ENCODE data around the gene CCDC50. TPM values are rescaled to one million over a fixed set of nuclear protein-coding genes. Genes with fewer than 3 reads are reported as not detected.

Gene CCDC50
- total RNA-seq, 1 experiment from 2014 or later, result 21.0 TPM

DNA sequence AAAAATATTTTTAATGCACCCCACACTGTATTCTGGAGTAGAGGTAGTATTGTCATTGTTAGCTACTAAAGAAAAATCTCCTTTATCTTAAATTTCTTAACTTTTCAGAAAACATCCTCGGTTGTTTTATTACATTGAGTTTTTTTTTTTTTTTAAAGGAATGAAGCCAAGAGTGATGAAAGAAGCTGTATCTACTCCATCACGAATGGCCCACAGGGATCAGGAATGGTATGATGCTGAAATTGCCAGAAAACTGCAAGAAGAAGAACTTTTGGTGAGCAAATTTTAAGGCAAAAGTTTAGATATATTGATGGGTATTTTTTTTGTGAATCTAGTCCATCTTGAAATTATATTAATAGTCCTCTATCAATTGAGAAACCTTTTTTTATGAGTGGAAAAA lies 50.8 kb downstream of the CCDC50 start:
- H2AFZ ChIP-seq (ENCODE audit: low read length), result no peak overlapping the region
- no peak overlapping the region for H3K4me2 ChIP-seq (ENCODE audit: insufficient read depth, insufficient read length, low read length)
- Mint-ChIP-seq H3K4me1 (peaks cover 25 to 26% of the 10 kb centered on the region in 2 experiments), H3K9me3 (no peaks in the 10 kb centered on the region), H3K36me3 (ENCODE audit: insufficient read depth in 1 of 3, low read depth in 3 of 3) (peaks cover 7 to 30% (median 15%) of the 10 kb centered on the region in 3 experiments), H3K27ac (no peak overlapping the region), H3K27me3 (ENCODE audit: low read depth) (no peaks in the 10 kb centered on the region), H3K4me3 (no peak overlapping the region)
- H2BK15ac ChIP-seq (ENCODE audit: low read depth, low read length), result no peak overlapping the region
- no peak overlapping the region for H2BK5ac ChIP-seq (ENCODE audit: insufficient read length, low read length)
- no CpG with 5 or more reads among the region's 2 CpGs for WGBS (ENCODE audit: extremely low coverage, insufficient read length, low lambda C conversion rate)
- no peak overlapping the region for H4K5ac ChIP-seq (ENCODE audit: insufficient read length, low read depth, low read length)
- H3K79me2 ChIP-seq (ENCODE audit: insufficient read depth, low read length), result no peaks in the 10 kb centered on the region
- H3K4ac ChIP-seq (ENCODE audit: low read depth, low read length), result no peak overlapping the region
- no peak overlapping the region for H4K91ac ChIP-seq (ENCODE audit: insufficient read length, low read depth, low read length)
- H2BK12ac ChIP-seq (ENCODE audit: insufficient read length, low read depth, low read length), result no peak overlapping the region
- no peak overlapping the region for H3K14ac ChIP-seq (ENCODE audit: insufficient read depth, low read length)
- TF ChIP-seq, protein P1, sequence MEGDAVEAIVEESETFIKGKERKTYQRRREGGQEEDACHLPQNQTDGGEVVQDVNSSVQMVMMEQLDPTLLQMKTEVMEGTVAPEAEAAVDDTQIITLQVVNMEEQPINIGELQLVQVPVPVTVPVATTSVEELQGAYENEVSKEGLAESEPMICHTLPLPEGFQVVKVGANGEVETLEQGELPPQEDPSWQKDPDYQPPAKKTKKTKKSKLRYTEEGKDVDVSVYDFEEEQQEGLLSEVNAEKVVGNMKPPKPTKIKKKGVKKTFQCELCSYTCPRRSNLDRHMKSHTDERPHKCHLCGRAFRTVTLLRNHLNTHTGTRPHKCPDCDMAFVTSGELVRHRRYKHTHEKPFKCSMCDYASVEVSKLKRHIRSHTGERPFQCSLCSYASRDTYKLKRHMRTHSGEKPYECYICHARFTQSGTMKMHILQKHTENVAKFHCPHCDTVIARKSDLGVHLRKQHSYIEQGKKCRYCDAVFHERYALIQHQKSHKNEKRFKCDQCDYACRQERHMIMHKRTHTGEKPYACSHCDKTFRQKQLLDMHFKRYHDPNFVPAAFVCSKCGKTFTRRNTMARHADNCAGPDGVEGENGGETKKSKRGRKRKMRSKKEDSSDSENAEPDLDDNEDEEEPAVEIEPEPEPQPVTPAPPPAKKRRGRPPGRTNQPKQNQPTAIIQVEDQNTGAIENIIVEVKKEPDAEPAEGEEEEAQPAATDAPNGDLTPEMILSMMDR (conservative IDR thresholded peaks at IDR 0.05), result no peak
- H4K20me1 ChIP-seq (ENCODE audit: control insufficient read depth, insufficient read depth, insufficient read length), result no peaks in the 10 kb centered on the region
- no peak overlapping the region for H3T11ph ChIP-seq (ENCODE audit: low read length)
- DNase-seq, result no peak
- H3K56ac ChIP-seq (ENCODE audit: insufficient read length, low read depth, low read length), result no peak overlapping the region
- no peak overlapping the region for H2AK5ac ChIP-seq (ENCODE audit: insufficient read length, low read length)
- H3K27ac ChIP-seq (ENCODE audit: insufficient read length, low read depth, low read length), result no peak overlapping the region
- H3K27me3 ChIP-seq (ENCODE audit: insufficient read depth, low read length), result no peaks in the 10 kb centered on the region; the same call in 1 of the 2 replicates
- H4K8ac ChIP-seq (replicated peaks; ENCODE audit: insufficient read length, low read depth, low read length), result no peak overlapping the region
- no peak overlapping the region for H2BK120ac ChIP-seq (ENCODE audit: low read depth, low read length, poor library complexity, severe bottlenecking)
- H3K18ac ChIP-seq (ENCODE audit: insufficient read length, low read depth, low read length), result no peak overlapping the region
- H2BK20ac ChIP-seq (ENCODE audit: low read depth, low read length, poor library complexity, severe bottlenecking), result no peak overlapping the region
- H3K4me1 ChIP-seq (ENCODE audit: insufficient read depth, low read length), result no peaks in the 10 kb centered on the region; the same call in 1 of the 2 replicates
- H3K79me1 ChIP-seq (ENCODE audit: insufficient read depth, low read depth, low read length, poor library complexity, severe bottlenecking), result no peaks in the 10 kb centered on the region
- no peaks in the 10 kb centered on the region for H3K23me2 ChIP-seq (ENCODE audit: insufficient read length, low read depth, low read length, poor library complexity, severe bottlenecking)
- H3K9ac ChIP-seq (ENCODE audit: extremely low read depth, insufficient read length, low read length), result no peak overlapping the region
- no peak overlapping the region for H3K23ac ChIP-seq (ENCODE audit: insufficient read length, low read depth, low read length)
- H3K9me3 ChIP-seq (ENCODE audit: control insufficient read depth, low read depth, low read length), result no peaks in the 10 kb centered on the region

Measured in H9 (cell line).